DOHH2 (cell line): Measurements from ENCODE around the gene SH3BGRL2.

ENCODE experiments used
- EZH2phosphoT487 ChIP-seq: fragments of 200-600 bp; sonication (generic); IDR thresholded peaks from 2 replicates; pipeline ENCODE4 v1.6.1; 2017; ENCODE audit warnings: borderline replicate concordance, mild to moderate bottlenecking, antibody characterized with exemption, low read length, moderate library complexity, mixed read lengths
- TF ChIP-seq, protein P1 (sequence below): fragments of 200-600 bp; sonication (generic); IDR thresholded peaks from one replicate; pipeline ENCODE4 v1.5.1; 2014; ENCODE audit warnings: antibody characterized with exemption, mild to moderate bottlenecking, low read depth, low read length; ENCODE audit not compliant: poor library complexity, severe bottlenecking

DNA sequence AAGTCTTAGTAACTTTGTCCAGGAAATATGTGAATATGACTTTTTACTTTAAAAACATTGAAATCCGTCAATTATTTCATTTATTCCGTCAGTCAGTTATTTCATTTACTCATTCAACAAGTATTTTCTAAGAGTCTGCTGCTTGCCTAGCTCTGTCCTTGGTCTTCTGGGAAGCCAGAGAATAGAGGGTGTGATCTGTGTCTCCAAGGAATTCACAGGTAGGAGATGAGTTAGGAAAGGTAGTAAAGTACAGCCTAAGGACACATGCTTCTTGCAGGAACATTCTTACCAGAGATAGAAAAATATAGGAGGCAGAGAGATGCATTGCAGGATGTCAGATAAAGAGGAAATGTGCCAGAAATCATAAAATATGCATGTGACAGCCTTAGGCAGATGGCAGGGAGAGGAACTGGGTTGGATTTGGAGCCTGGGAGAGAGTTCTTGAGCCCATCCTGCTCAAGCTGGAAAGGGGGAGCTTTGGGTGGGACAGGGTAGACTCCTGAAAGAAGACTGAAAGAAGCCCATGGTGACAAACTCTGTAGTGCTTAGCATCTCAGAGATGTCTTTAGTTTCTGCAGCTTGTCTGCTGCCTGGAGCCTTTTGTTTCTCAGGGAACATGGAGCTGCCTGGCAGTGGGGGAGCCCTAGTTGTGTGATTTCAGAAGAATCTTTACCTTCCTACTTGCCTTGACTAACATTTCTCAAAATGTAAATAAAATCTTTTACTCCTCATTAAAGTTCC lies 3.5 kb downstream of the SH3BGRL2 start:
- TF ChIP-seq, protein P1, sequence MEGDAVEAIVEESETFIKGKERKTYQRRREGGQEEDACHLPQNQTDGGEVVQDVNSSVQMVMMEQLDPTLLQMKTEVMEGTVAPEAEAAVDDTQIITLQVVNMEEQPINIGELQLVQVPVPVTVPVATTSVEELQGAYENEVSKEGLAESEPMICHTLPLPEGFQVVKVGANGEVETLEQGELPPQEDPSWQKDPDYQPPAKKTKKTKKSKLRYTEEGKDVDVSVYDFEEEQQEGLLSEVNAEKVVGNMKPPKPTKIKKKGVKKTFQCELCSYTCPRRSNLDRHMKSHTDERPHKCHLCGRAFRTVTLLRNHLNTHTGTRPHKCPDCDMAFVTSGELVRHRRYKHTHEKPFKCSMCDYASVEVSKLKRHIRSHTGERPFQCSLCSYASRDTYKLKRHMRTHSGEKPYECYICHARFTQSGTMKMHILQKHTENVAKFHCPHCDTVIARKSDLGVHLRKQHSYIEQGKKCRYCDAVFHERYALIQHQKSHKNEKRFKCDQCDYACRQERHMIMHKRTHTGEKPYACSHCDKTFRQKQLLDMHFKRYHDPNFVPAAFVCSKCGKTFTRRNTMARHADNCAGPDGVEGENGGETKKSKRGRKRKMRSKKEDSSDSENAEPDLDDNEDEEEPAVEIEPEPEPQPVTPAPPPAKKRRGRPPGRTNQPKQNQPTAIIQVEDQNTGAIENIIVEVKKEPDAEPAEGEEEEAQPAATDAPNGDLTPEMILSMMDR = no peak
- TF ChIP-seq EZH2phosphoT487 = no peak
